Fibroblast of pulmonary artery (primary cell): ENCODE data around the gene EXOC7.

Experiments
- DNase-seq: peaks from one replicate; pipeline ENCODE4 v3.0.0-alpha.2; 2010; ENCODE audit warnings: low read depth
- H3K4me3 ChIP-seq: replicated peaks from 2 replicates; pipeline ENCODE4 v1.5.1; 2011; ENCODE audit warnings: low read depth, mild to moderate bottlenecking, control low read depth, low read length, moderate library complexity
- CTCF ChIP-seq: IDR thresholded peaks from 2 replicates; pipeline ENCODE4 v1.5.1; 2011; ENCODE audit warnings: mild to moderate bottlenecking, control low read depth, low read length, inconsistent platforms; ENCODE audit errors: missing control alignments

EXOC7 gene

GRCh38 chr17:76141212-76142038, 37.8 kb upstream of the EXOC7 start, which contains the start of gene FOXJ1:
Gene FOXJ1, minus strand, starts transcription at chr17:76141245. Its CDS starts 850 bp downstream, at chr17:76140395.
- peak within 1 kb of the TSS; percentile 54 for H3K4me3 ChIP-seq
- DNase-seq = peak; percentile 81
- TF ChIP-seq CTCF = no peak

- no peak for DNase-seq
- no peak for TF ChIP-seq CTCF
- H3K4me3 ChIP-seq = peak overlapping the region; percentile 54
Observed at GRCh38 chr17:76140661-76141211, 37.1 kb upstream of the EXOC7 start.

GRCh38 chr17:76139801-76140660, 36.4 kb upstream of the EXOC7 start:
- TF ChIP-seq CTCF = no peak
- no peak for DNase-seq
- H3K4me3 ChIP-seq = no peak overlapping the region

- H3K4me3 ChIP-seq = no peak overlapping the region
- no peak for DNase-seq
Observed at GRCh38 chr17:76138896-76139752, 35.5 kb upstream of the EXOC7 start.

GRCh38 chr17:76138234-76138895, 34.8 kb upstream of the EXOC7 start:
- no peak for DNase-seq
- H3K4me3 ChIP-seq = no peak overlapping the region
- TF ChIP-seq CTCF = no peak

More at GRCh38 chr17:76138896-76139752, 35.5 kb upstream of the EXOC7 start:
- TF ChIP-seq CTCF = no peak
